GM18858 (cell line): ENCODE results near the gene EXOC3L1.

Source experiments
- ATAC-seq: cut with Tn5 transposase; IDR thresholded peaks from one replicate; pipeline ENCODE4 v1.9.1; 2021; ENCODE audit not compliant: unreplicated experiment

EXOC3L1 gene

DNA sequence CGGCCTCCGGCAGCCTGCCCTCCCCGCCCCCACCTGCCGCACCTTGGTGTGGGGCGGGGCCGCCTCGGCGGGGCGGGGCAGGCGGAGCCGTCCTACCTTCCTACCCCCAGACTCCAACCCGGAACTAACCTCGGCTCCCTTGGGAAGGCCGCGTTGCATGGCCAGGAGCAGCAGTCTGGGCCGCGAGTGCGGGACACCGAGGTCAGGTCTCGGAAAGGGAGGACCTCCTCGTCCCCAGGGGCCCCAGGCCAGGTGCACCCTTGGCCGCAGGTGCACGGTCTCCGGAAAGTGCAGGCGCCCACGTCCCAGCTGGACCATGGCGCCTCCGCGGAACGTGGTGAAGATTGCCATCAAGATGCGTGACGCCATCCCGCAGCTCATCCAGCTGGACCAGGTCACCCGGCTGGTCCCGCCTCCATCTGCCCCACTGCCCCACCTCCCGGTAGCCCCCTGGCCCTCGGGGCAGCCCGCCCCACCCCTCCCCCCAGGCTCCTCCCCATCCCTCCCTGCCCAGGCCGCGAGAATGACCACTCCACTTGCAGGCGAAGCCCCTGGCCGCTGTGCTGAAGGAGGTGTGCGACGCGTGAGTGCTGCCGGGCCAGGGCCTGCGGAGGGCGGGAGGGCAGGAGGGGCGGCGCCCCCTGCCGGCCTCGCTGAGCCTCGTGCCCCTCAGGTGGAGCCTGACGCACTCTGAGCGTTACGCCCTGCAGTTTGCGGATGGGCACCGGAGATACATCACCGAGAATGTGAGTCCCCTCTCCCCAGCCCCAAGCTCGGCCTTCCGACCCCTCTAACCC, 9.3 kb upstream of the EXOC3L1 start, which contains the start of gene ELMO3:
Gene ELMO3, plus strand, starts transcription at position 121 of the 797 bp plus-strand sequence. Its CDS starts 196 bp downstream, at position 317.
- ATAC-seq, result no peak

DNA sequence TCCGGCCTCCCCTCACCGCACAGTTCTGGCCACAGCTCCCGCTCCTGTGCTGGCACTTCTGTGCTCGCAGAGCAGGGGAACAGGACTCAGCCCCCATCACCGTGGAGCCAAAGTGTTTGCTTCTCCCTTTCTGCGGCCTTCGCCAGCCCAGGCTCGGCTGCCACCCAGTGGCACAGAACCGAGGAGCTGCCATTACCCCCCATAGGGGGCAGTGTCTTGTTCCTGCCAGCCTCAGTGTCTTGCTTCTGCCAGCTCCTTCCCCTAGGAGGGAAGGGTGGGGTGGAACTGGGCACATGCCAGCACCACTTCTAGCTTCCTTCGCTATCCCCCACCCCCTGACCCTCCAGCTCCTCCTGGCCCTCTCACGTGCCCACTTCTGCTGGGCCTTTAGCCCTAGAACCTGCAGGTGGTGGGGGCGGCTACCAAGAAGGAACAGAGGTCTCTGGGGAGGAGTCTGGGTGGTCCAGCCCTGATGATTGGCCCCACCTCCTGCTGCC, 8.3 kb upstream of the EXOC3L1 start:
- ATAC-seq, result no peak

DNA sequence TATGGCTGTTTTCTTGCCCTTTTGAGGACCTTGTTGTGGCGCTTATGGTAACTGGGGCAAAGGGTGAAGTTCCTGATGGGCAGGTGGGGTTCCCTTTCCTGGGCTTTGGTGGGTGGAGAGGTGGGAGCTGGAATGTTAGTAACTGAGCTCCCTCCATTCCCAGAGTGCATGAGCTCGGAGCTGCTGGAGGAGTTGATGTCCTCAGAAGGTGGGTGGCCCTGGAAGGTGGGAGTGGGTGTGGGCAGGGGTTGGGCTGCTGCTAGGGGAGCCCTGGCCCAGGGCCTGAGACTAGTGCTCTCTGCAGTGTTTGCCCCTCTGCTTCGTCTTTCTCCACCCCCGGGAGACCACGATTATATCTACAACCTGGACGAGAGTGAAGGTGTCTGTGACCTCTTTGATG, 7.8 kb upstream of the EXOC3L1 start:
- no peak for ATAC-seq

DNA sequence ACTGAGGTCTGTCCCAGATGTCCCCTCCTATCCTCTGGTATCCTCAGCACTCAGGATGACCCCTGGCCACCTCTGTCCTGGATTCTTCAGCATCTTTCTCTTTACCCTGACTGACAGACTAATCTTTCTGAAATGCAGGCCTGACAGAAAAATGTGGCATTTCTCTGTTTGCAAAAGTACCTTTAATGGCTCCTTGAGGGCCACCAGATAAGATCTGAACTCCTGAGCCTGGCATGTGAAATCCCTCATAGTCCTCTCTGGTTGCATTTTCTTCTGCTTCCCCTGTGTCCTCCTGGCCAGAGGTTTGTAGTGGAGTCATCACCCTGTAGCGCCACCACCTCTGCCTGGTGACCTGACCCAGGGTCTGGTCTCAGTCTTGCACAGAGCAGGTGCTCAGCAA, 6.9 kb upstream of the EXOC3L1 start:
- ATAC-seq, result no peak

DNA sequence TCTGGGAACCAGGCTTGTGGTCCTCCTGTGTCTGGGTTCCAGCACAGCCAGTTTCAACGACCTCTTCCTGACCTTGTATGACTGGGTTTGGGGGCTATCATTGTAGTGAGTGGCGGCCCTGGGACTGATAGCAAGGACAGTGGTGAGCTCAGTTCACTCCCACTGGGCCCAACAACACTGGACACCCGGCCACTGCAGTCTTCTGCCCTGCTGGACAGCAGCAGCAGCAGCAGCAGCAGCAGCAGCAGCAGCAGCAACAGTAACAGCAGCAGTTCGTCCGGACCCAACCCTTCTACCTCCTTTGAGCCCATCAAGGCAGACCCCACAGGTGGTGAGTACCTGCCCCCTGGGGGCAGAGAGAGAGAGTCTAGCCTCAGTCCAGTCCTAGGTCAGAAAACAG, 5.7 kb upstream of the EXOC3L1 start:
- no peak for ATAC-seq

DNA sequence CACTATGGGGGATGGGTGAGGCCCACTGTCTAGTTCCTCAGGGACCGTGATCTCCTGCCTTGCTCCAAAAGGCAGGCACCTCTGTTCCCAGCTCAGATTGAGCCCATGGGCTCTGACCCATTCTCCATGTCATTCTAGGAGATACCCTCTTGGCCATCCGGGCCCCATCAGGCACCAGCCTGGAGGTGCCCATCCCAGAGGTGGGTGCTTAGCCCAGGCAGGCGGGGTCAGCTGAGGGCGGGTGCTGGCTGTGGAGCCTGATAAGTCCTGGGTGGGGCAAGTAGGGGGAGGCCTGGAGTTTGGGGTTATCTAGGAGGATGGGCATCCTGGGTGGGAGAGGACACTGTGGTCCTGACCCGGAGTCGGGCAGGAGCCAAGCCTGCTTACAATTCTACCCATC, 4.3 kb upstream of the EXOC3L1 start:
- no peak for ATAC-seq

DNA sequence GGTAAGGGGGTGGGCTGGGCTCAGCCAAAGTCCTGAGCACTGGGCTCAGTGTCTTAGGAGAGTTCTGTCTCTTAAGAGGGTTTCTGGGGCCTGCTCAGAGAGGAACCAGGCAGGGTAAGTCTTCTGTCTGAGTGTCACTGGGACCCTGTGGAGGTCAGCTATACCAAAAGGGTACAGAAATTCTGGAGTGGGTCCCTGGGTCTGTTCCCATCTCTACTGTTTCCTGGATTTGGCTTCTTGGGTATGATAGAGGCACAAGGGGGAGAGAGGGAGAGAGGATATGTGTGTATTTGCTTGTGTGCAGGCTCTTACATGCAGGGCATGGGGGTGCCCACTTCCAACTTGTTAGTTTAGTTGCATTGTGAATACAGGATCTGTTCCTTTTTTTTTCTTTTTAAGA, 3.6 kb upstream of the EXOC3L1 start:
- no peak for ATAC-seq

DNA sequence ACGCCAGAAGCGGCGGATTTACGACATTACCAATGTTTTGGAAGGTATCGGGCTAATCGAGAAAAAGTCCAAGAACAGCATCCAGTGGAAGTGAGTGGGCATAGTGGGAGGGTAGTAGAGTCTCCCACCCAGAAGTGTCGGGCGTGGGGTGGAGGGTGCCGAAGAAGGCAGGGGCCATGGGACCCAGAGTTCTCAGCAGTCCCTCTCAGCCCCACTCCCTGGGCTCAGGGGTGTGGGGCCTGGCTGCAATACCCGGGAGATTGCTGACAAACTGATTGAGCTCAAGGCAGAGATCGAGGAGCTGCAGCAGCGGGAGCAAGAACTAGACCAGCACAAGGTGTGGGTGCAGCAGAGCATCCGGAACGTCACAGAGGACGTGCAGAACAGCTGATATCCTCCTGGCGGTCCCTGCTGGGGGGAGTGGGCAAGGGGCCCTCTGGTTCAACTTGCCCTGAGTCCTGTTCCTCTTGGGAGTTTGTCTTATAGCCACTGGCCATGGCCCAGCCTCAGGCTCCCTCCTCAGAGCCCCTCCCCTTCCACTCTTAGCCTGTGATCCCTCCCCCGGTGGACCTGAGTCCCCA, 2.9 kb upstream of the EXOC3L1 start:
- no peak for ATAC-seq

DNA sequence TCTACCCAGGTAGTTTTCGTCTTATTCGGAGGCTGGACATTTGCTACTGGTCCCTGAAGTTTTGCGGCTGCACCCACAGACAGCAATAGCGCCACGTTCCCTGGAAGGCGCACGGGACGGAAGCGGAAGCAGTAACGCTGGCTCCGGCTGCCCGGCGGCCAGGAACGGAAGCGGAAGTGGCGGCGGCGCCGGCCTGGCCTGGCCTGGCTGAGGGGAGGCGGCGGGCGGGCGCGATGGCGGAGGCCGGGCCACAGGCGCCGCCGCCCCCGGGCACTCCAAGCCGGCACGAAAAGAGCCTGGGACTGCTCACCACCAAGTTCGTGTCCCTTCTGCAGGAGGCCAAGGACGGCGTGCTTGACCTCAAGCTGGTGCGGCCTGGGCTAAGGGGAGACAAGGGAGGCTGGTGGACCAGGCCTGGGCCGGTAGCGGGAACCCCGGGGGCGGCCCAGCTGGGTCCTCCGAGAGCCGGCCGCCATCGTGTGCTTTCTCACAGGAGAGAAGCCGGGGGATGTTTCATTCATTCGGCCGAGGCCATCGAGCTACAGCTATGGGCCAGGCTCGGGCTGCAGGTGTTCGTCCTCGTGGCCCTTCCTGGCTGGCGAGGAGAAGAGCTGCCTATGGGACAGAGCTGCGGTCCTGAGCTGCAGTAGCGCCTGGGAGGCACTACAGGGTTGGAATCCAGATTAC, 2.2 kb upstream of the EXOC3L1 start, which contains the start of gene E2F4:
Gene E2F4, plus strand, starts transcription at position 161 of the 687 bp plus-strand sequence. Its CDS starts 73 bp downstream, at position 234.
- peak; percentile 71 for ATAC-seq

DNA sequence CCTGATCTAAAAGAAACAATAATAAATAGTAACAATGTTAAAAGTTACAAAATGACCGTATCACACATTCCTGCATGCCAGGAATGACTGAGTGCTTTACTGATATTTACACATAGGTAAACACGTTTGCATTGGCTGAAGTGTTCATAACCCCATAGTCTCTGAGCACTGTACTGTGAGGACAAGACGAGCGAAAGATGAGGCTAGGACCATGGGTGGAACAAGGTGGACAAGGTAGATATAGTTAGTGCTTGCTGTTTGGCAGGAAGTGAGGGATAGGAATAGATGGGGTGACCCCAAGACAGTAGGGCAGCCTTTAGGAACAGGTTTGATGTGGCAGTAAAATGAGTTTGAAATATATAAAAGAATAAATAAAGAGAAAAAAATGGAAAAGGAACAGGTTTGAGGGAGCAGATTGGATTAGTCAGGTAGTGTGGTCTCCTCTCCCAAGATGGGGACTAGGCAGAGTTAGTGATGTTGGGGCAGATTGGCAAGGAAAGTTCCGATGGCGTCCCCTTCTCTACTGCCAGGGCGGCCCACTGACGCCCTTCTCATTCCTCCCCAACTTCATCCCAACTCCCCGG, 1.6 kb upstream of the EXOC3L1 start:
- ATAC-seq, result no peak

DNA sequence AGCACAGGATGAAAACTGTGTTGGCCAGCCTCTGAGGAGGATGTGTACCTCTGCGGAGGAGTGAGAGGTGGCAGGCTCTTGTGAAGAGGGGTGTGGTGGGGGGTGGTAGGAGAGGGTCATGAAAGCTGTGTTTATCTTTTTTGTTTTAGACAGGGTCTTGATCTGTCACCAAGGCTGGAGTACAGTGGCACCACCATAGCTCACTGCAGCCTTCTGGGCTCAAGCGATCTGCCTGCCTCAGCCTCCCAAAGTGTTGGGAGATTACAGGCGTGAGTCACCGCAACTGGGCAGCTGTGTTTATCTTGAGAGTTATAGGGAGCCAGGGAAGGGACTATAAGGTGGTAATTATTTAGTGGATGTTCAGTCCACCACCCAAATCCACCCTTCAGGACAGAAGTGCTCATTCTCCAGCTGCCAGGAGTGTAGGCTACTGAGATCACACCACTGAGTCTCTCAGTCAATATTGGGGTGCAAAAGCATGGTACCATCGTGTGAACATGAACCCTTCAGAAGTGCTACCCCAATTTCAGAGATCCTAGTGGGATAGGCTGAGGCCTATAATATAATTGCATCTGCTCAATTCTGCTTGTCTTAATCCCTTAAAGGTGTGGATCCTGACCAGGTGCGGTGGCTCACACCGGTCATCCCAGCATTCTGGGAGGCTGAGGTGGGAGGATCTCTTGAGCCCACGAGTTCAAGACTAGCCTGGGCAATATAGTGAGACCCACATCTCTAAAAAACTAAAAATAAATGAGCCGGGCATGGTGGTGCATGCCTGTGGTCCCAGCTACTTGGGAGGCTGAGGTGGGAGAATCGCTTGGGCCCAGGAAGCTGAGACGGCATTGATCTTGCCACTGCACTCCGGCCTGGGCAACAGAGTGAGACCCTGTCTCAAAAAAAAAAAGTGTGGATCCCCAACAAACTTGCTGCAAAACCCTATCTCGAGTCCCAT, 788 bp upstream of the EXOC3L1 start:
- ATAC-seq, result no peak

DNA sequence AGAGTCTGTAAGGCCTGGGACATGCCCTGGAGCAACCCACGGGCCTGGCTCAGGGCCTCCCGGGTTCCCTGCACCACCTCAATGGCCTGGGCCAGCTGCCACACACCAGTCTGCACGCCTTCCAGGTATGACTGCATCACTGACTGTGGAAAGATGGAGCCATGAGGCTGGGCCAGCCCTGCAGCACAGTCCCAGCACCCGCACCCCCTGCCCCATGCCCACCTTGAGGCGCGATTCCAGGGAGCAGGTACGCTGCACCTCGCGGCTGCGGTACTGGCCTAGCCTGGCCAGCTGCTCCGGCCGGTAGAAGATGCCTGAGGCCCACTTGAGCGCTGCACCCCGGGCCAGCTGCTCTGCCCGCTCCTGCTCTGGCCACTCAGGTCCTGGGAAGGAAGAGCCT, 1.1 kb downstream of the EXOC3L1 start:
- ATAC-seq, result no peak

DNA sequence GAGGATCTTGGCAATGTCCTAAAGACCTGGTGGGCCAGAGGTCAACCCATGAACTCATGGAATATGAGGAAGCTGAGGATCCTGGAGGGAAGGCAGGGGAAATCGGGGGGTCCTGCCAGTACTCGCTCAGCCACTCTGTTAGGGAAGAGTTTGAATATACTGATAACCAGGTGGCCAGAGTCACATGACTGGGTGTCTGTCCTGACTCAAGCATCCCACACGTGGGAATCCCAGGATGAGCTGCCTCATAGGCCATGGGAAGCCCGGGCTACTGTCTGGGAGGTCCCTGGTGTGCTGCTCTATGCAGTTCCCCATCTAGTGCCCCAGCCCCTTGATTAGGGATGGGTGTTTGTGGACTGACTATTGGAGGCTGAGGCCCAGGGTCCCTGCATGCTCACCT, 1.6 kb downstream of the EXOC3L1 start:
- ATAC-seq, result no peak

DNA sequence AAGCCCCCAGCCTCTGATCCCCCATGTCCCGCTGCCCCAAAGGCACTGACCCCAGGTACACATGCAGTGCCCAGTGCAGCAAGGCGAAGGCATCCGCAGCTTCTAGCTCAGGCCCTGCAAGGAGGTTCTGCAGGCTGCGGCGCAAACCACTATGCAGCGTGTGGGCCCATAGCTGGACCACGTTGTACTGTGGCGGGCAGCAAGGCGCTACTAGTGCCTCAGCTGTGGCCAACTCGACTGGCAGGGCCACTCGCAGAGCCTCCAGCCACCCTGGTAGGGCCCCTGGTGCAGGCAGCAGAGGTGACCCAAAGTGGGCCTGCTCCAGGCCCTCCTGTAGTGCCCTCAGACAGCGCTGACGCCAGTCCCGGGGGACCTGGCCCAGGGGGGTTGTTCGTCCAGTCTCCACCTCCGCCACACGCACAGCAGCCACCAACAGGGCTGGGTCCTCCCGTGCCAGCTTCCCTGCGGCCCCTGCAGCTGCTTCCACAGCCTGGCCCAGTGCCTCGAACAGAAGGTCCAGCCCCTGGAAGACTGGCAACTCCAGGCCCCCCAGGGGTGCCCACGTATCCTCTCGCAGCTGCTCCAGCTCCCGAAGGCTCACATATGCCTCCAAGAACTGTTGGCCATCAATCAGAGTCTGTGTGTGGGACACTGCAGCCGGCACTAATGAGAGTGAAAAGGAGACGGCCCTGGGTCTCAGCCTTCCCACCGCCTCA, 2.6 kb downstream of the EXOC3L1 start:
- no peak for ATAC-seq

DNA sequence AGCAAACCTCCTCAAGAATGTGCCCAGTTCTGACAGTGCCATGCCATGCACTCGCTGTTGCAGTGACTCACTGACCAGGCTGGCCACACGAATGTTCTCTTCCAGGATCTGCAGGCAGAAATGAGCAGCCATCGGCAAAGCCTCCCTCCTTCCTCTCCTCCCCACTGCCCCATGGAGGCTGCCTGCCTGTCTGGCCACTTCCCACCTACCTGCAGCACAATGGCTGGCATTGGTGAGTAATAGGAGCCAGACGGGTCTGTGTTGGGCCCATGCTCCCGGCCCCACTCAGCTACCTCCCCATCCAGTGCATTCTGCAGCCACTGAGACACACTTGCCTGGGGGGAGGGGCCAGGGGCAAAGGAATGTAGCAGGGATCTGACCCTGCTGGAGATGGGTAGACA, 3.4 kb downstream of the EXOC3L1 start:
- no peak for ATAC-seq

DNA sequence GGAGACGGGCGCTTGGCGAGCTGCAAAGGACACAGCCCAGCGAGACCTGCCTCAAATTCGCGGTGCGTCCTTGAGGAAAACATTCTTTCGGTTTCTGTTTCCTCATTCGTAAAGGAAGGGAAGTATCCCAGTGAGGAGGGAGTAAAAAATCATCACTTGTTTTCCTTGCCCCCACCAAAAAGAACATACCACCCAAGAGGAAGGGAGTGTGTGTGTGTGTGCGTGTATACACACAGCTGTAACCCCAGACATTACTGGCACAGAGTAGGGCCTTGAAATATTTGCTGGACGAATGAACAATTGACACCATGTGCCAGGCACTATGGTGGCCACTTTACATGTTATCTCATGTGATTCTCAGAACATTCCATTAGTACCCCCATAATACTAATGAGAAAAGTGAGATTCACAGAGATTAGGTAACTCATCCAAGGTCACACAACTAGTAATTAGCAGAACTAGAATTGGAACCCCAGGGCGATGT, 4.2 kb downstream of the EXOC3L1 start:
- ATAC-seq, result no peak

DNA sequence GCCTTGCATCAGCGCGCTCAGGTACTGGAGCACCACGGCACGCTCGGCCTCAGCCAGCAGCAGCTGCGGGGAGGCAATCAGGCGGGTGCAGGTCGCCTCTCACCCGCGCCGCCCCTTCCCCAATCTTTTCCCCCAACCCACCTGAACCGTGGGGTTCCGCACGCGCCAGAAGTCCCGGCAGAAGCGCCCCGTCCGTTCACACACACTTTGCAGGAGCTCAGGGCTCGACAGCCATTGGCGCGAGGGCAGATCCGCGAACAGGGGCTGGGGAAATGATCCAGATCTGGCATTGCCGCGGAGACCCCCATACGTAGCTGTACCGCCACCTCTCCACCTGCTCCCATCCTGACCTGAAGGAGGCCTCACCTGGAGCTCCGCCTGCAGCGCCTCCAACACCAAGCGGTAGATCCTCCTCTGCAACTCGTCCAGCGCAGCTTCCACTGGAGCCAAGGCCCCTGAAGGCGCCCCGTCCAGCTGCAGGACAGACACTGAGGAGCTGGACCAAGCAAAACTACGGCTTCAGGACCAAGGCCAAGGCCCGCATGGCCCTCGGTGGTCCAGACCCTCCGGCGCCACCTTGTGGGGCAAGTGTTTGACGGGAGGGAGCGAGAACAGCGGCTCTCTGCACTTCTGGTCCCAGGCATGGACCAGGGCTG, 4.8 kb downstream of the EXOC3L1 start:
- ATAC-seq, result no peak

DNA sequence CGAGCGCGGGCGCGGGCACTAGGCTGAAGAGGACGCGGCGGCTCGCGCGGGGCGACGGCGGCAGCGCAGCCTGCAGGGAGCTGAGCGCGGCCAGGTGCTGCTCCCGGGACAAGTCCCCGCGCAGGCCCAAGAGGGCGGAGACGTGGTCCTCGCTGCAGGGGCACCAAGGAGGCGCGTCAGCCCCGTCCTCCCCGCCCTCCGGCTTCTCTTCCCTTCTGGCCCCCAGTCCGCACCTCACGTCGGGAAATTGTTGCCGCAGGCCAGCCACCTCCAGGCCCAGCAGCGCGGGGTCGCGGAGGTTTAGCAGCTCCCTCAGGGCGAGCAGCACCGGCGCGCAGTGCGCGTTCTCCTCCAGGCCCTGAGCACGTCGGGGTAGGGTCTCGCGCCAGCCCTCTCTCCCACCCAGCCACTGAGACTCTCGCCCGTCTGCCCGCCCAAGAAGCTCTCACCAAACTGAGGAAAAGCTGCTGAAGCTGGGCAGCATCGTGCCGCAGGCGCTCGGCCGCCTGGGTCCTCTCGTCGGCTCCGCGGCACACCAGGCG, 5.4 kb downstream of the EXOC3L1 start:
- no peak for ATAC-seq
